MCF 10A (cell line): ENCODE data around the gene MSS51. TPM values are rescaled to one million over a fixed set of nuclear protein-coding genes. Genes with fewer than 3 reads are reported as not detected.

Source experiments
- BruUV-seq: library from RNA; stranded (reverse); fragments of 400-500 nt; replicated peaks from 2 replicates; lab custom pipeline; 2021; lab: Mats Ljungman, UMichigan
- CTCF ChIA-PET: fragments of 300-600 bp; sonication (Branson Sonifier 250); formaldehyde crosslinking; extraction: SDS; loops from one replicate; lab custom pipeline; 2021; ENCODE audit warnings: antibody characterized with exemption, inconsistent platforms; lab: Yijun Ruan, JAX
- POLR2A ChIA-PET: fragments of 300-600, 350-650 bp; sonication (Branson Sonifier 250); formaldehyde crosslinking; extraction: SDS; loops from one replicate; lab custom pipeline; 2020; ENCODE audit warnings: antibody characterized with exemption, inconsistent platforms; lab: Yijun Ruan, JAX
- DNase-seq: peaks from one replicate; pipeline ENCODE4 v3.0.0-alpha.2; 2018; ENCODE audit not compliant: unreplicated experiment
- H3K27ac Mint-ChIP-seq: one replicate; pipeline ENCODE4 v1.8.0; 2022; ENCODE audit warnings: mild to moderate bottlenecking, low read depth, mixed read lengths; ENCODE audit not compliant: unreplicated experiment
- H3K27me3 Mint-ChIP-seq: one replicate; pipeline ENCODE4 v1.8.0; 2022; ENCODE audit warnings: mixed read lengths; ENCODE audit not compliant: insufficient read depth, unreplicated experiment
- H3K36me3 Mint-ChIP-seq: one replicate; pipeline ENCODE4 v1.8.0; 2022; ENCODE audit warnings: mild to moderate bottlenecking, moderate library complexity, mixed read lengths; ENCODE audit not compliant: insufficient read depth, unreplicated experiment
- H3K4me1 Mint-ChIP-seq: one replicate; pipeline ENCODE4 v1.8.0; 2022; ENCODE audit warnings: mixed read lengths; ENCODE audit not compliant: insufficient read depth, unreplicated experiment
- H3K4me3 Mint-ChIP-seq: one replicate; pipeline ENCODE4 v1.8.0; 2022; ENCODE audit warnings: mild to moderate bottlenecking, moderate library complexity, mixed read lengths; ENCODE audit not compliant: unreplicated experiment
- H3K9me3 Mint-ChIP-seq: one replicate; pipeline ENCODE4 v1.8.0; 2022; ENCODE audit warnings: mixed read lengths; ENCODE audit not compliant: unreplicated experiment
- CTCF ChIP-seq: fragments of 200-600 bp; IDR thresholded peaks from one replicate; pipeline ENCODE4 v1.8.0; 2022; ENCODE audit warnings: antibody characterized with exemption, mild to moderate bottlenecking; ENCODE audit not compliant: unreplicated experiment
- intact Hi-C: fragments of 100-400 bp; cut with micrococcal nuclease; formaldehyde crosslinking; loops from 2 replicates; pipeline ENCODE4 v1.14.1; 2022
- total RNA-seq: library from RNA; stranded (reverse); gene quantifications from 2 replicates; pipeline ENCODE4 v1.2.3, GENCODE V29; 2022

MSS51 gene
- total RNA-seq, 1 experiment from 2014 or later: 1.8 TPM

GRCh38 chr10:73446926-73447325, 13.6 kb upstream of the MSS51 start:
- POLR2A ChIA-PET: no interaction called here
- H3K9me3 Mint-ChIP-seq: no peaks in the 10 kb centered on the region
- intact Hi-C loops: no loop called here
- CTCF ChIA-PET: no interaction called here
- H3K4me3 Mint-ChIP-seq: no peak overlapping the region
- no TSS peak for BruUV-seq
- H3K36me3 Mint-ChIP-seq: peaks cover 20% of the 10 kb centered on the region
- H3K4me1 Mint-ChIP-seq: no peaks in the 10 kb centered on the region
- H3K27ac Mint-ChIP-seq: no peak overlapping the region
- DNase-seq: no peak
- TF ChIP-seq CTCF: no peak
- no peaks in the 10 kb centered on the region for H3K27me3 Mint-ChIP-seq

- CTCF ChIA-PET: interaction anchor here (0.6 kb wide), 1 partner anchor 61 kb away, joined by 3 read pairs; no protein-coding TSS in a partner anchor
- BruUV-seq: no TSS peak
- no peak for TF ChIP-seq CTCF
These were observed 11.1 kb upstream of the MSS51 start for GRCh38 chr10:73444457-73444856.

GRCh38 chr10:73439605-73440312, 6.4 kb upstream of the MSS51 start:
- H3K27ac Mint-ChIP-seq: peak overlapping the region; percentile 37
- peak; percentile 34 for DNase-seq
- ChIA-PET CTCF (no interaction called here), POLR2A (interaction anchor here (0.6 kb wide), 1 partner anchor 34 kb away, joined by 3 read pairs; no protein-coding TSS in a partner anchor)
- H3K27me3 Mint-ChIP-seq: no peaks in the 10 kb centered on the region
- no peaks in the 10 kb centered on the region for H3K9me3 Mint-ChIP-seq
- intact Hi-C loops: no loop called here
- H3K36me3 Mint-ChIP-seq: peaks cover 18% of the 10 kb centered on the region
- no peak for TF ChIP-seq CTCF
- BruUV-seq: no TSS peak
- H3K4me1 Mint-ChIP-seq: peaks cover 16% of the 10 kb centered on the region
- no peak overlapping the region for H3K4me3 Mint-ChIP-seq

More at GRCh38 chr10:73444457-73444856, 11.1 kb upstream of the MSS51 start:
- Mint-ChIP-seq H3K4me3 (no peak overlapping the region), H3K9me3 (no peaks in the 10 kb centered on the region), H3K36me3 (peaks cover 20% of the 10 kb centered on the region), H3K27me3 (no peaks in the 10 kb centered on the region), H3K4me1 (peaks cover 7% of the 10 kb centered on the region), H3K27ac (no peak overlapping the region)
- POLR2A ChIA-PET: interaction anchor here (0.6 to 2.0 kb wide), 3 partner anchors 30 to 135 kb away, joined by 3 to 6 read pairs (median 3); partner anchors contain the start of gene ANXA7
- intact Hi-C loops: no loop called here
- no peak for DNase-seq

- BruUV-seq: no TSS peak
- H3K27ac Mint-ChIP-seq: no peak overlapping the region
- intact Hi-C loops: no loop called here
These were observed 5.7 kb upstream of the MSS51 start for GRCh38 chr10:73439055-73439454.

More at GRCh38 chr10:73439055-73439454, 5.7 kb upstream of the MSS51 start:
- no peaks in the 10 kb centered on the region for H3K9me3 Mint-ChIP-seq
- H3K4me1 Mint-ChIP-seq: peaks cover 16% of the 10 kb centered on the region
- ChIA-PET POLR2A (interaction anchor here (0.6 kb wide), 1 partner anchor 35 kb away, joined by 3 read pairs; no protein-coding TSS in a partner anchor), CTCF (no interaction called here)
- peaks cover 18% of the 10 kb centered on the region for H3K36me3 Mint-ChIP-seq
- no peak overlapping the region for H3K4me3 Mint-ChIP-seq
- DNase-seq: no peak
- TF ChIP-seq CTCF: no peak
- no peaks in the 10 kb centered on the region for H3K27me3 Mint-ChIP-seq
